Inflammatory macrophage (primary cell): ENCODE measurements around the gene IL18.
"Not testable (repeated sequence)": the region's sequence is repeated elsewhere in the genome, so short reads cannot be mapped to it uniquely, and the experiment has no call there.

Experiments used
- DNase-seq, 2 donors: peaks; one replicate each; pipeline ENCODE4 v3.0.0-alpha.2; 2020 to 2022
- total RNA-seq, 18 experiments: gene quantifications; one replicate each; lab custom pipeline; 2026; ENCODE audit warnings: mixed read lengths in 6 of 18, inconsistent platforms in 2 of 18; lab: John Stamatoyannopoulos, UW

Gene IL18
- total RNA-seq: 59.0 to 396 (median 90.5) reads per million in 18 experiments

- DNase-seq: peak; percentile 82 to 84
Observed at GRCh38 chr11:112163875-112164685, at the start of gene IL18. IL18 (minus strand) TSS chr11:112164094; CDS start chr11:112155053, 9,041 bp downstream.

- DNase-seq: no peak
Observed at GRCh38 chr11:112212710-112213109, 48.8 kb upstream of the IL18 start.

GRCh38 chr11:112212290-112212689, 48.4 kb upstream of the IL18 start:
- DNase-seq: no peak

- DNase-seq: no peak
Observed at GRCh38 chr11:112211536-112211935, 47.6 kb upstream of the IL18 start.

- DNase-seq: no peak
Observed at GRCh38 chr11:112210890-112211289, 47.0 kb upstream of the IL18 start.

- no peak for DNase-seq
Observed at GRCh38 chr11:112206071-112206470, 42.2 kb upstream of the IL18 start.

GRCh38 chr11:112200252-112200651, 36.4 kb upstream of the IL18 start:
- DNase-seq: peak in 1 of 2 donors; percentile 54

GRCh38 chr11:112199101-112199500, 35.2 kb upstream of the IL18 start:
- DNase-seq: not testable (repeated sequence)

GRCh38 chr11:112196519-112197087, 32.7 kb upstream of the IL18 start:
- no peak for DNase-seq

- no peak for DNase-seq
Observed at GRCh38 chr11:112195951-112196351, 32.1 kb upstream of the IL18 start.

- DNase-seq: not testable (repeated sequence)
Observed at GRCh38 chr11:112195113-112195512, 31.2 kb upstream of the IL18 start.

GRCh38 chr11:112186304-112186703, 22.4 kb upstream of the IL18 start:
- DNase-seq: no peak

GRCh38 chr11:112185883-112186282, 22.0 kb upstream of the IL18 start:
- no peak for DNase-seq

- DNase-seq: no peak
Observed at GRCh38 chr11:112182867-112183266, 19.0 kb upstream of the IL18 start.

GRCh38 chr11:112179601-112180000, 15.7 kb upstream of the IL18 start:
- peak; percentile 73 to 80 for DNase-seq

GRCh38 chr11:112178936-112179335, 15.0 kb upstream of the IL18 start:
- peak; percentile 34 to 42 for DNase-seq

GRCh38 chr11:112178428-112178827, 14.5 kb upstream of the IL18 start:
- DNase-seq: peak in 1 of 2 donors; percentile 30

GRCh38 chr11:112177589-112177988, 13.7 kb upstream of the IL18 start:
- no peak for DNase-seq

GRCh38 chr11:112176077-112176476, 12.2 kb upstream of the IL18 start:
- DNase-seq: no peak

GRCh38 chr11:112175599-112175952, 11.7 kb upstream of the IL18 start:
- no peak for DNase-seq

GRCh38 chr11:112174789-112175598, 11.1 kb upstream of the IL18 start, which contains the start of gene BCO2:
BCO2 (plus strand) TSS chr11:112175512; CDS start chr11:112175602, 90 bp downstream.
- DNase-seq: peak; percentile 78 to 82

- peak in 1 of 2 donors; percentile 12 for DNase-seq
Observed at GRCh38 chr11:112173152-112173551, 9.3 kb upstream of the IL18 start.

- no peak for DNase-seq
Observed at GRCh38 chr11:112172362-112172994, 8.6 kb upstream of the IL18 start.
